H9 (cell line): ENCODE data around the gene DNAAF3. TPM values are rescaled to one million over a fixed set of nuclear protein-coding genes. Genes with fewer than 3 reads are reported as not detected.

ENCODE experiments used
- DNase-seq: peaks from one replicate; pipeline ENCODE4 v3.0.0-alpha.2; 2017
- H2AFZ ChIP-seq: one replicate; pipeline ENCODE4 v1.6.1; 2013; ENCODE audit warnings: mild to moderate bottlenecking, low read length, control low read depth, moderate library complexity
- H2AK5ac ChIP-seq: 2 replicates; pipeline ENCODE4 v1.6.1; 2013; ENCODE audit warnings: low read length, control low read depth, mixed read lengths; ENCODE audit not compliant: insufficient read length
- H2BK120ac ChIP-seq: one replicate; pipeline ENCODE4 v1.6.1; 2013; ENCODE audit warnings: low read depth, mild to moderate bottlenecking, low read length, control low read depth, inconsistent platforms; ENCODE audit not compliant: poor library complexity, severe bottlenecking
- H2BK12ac ChIP-seq: 2 replicates; pipeline ENCODE4 v1.6.1; 2013; ENCODE audit warnings: low read length, control low read depth, mixed read lengths, low read depth; ENCODE audit not compliant: insufficient read length
- H2BK15ac ChIP-seq: 2 replicates; pipeline ENCODE4 v1.6.1; 2013; ENCODE audit warnings: low read depth, low read length, control low read depth
- H2BK20ac ChIP-seq: one replicate; pipeline ENCODE4 v1.6.1; 2013; ENCODE audit warnings: low read depth, mild to moderate bottlenecking, low read length, control low read depth, inconsistent platforms; ENCODE audit not compliant: poor library complexity, severe bottlenecking
- H2BK5ac ChIP-seq: 2 replicates; pipeline ENCODE4 v1.6.1; 2013; ENCODE audit warnings: low read length, control low read depth, mixed read lengths; ENCODE audit not compliant: insufficient read length
- H3K14ac ChIP-seq: 2 replicates; pipeline ENCODE4 v1.6.1; 2013; ENCODE audit warnings: low read length, control low read depth; ENCODE audit not compliant: insufficient read depth
- H3K18ac ChIP-seq: 2 replicates; pipeline ENCODE4 v1.6.1; 2013; ENCODE audit warnings: low read depth, mild to moderate bottlenecking, mixed read lengths, low read length, control low read depth; ENCODE audit not compliant: insufficient read length
- H3K23ac ChIP-seq: 2 replicates; pipeline ENCODE4 v1.6.1; 2013; ENCODE audit warnings: low read length, control low read depth, mixed read lengths, low read depth; ENCODE audit not compliant: insufficient read length
- H3K23me2 ChIP-seq: 2 replicates; pipeline ENCODE4 v1.6.1; 2013; ENCODE audit warnings: low read depth, mild to moderate bottlenecking, mixed read lengths, low read length, control low read depth; ENCODE audit not compliant: insufficient read length, poor library complexity, severe bottlenecking
- H3K27ac ChIP-seq: 2 replicates; pipeline ENCODE4 v1.5.1; 2013; ENCODE audit warnings: low read length, control low read depth, mixed read lengths, low read depth; ENCODE audit not compliant: insufficient read length
- H3K27me3 ChIP-seq: 2 replicates; pipeline ENCODE4 v1.6.1; 2013; ENCODE audit warnings: low read length, control low read depth, inconsistent platforms; ENCODE audit not compliant: insufficient read depth
- H3K4ac ChIP-seq: 2 replicates; pipeline ENCODE4 v1.6.1; 2013; ENCODE audit warnings: low read depth, mild to moderate bottlenecking, control low read depth, inconsistent platforms, low read length, moderate library complexity
- H3K4me1 ChIP-seq: 2 replicates; pipeline ENCODE4 v1.6.1; 2013; ENCODE audit warnings: low read length, control low read depth, inconsistent platforms; ENCODE audit not compliant: insufficient read depth
- H3K4me2 ChIP-seq: 2 replicates; pipeline ENCODE4 v1.6.1; 2013; ENCODE audit warnings: low read length, control low read depth, mixed read lengths; ENCODE audit not compliant: insufficient read length, insufficient read depth
- H3K56ac ChIP-seq: 2 replicates; pipeline ENCODE4 v1.6.1; 2013; ENCODE audit warnings: low read depth, mild to moderate bottlenecking, mixed read lengths, low read length, control low read depth; ENCODE audit not compliant: insufficient read length
- H3K79me1 ChIP-seq: 2 replicates; pipeline ENCODE4 v1.6.1; 2013; ENCODE audit warnings: low read depth, mild to moderate bottlenecking, moderate library complexity, low read length, control low read depth, inconsistent platforms; ENCODE audit not compliant: insufficient read depth, poor library complexity, severe bottlenecking
- H3K79me2 ChIP-seq: 2 replicates; pipeline ENCODE4 v1.6.1; 2013; ENCODE audit warnings: low read length, control low read depth, inconsistent platforms; ENCODE audit not compliant: insufficient read depth
- H3K9ac ChIP-seq: 2 replicates; pipeline ENCODE4 v1.6.1; 2013; ENCODE audit warnings: low read length, control low read depth, mixed read lengths; ENCODE audit not compliant: insufficient read length; ENCODE audit errors: extremely low read depth
- H3K9me3 ChIP-seq: one replicate; pipeline ENCODE4 v1.6.1; 2013; ENCODE audit warnings: low read depth, low read length, inconsistent platforms; ENCODE audit not compliant: control insufficient read depth
- H3T11ph ChIP-seq: one replicate; pipeline ENCODE4 v1.6.1; 2013; ENCODE audit warnings: mild to moderate bottlenecking, low read length, control low read depth, inconsistent platforms
- H4K20me1 ChIP-seq: one replicate; pipeline ENCODE4 v1.6.1; 2013; ENCODE audit not compliant: control insufficient read depth, insufficient read length, insufficient read depth
- H4K5ac ChIP-seq: 2 replicates; pipeline ENCODE4 v1.6.1; 2013; ENCODE audit warnings: low read depth, mild to moderate bottlenecking, mixed read lengths, low read length, control low read depth; ENCODE audit not compliant: insufficient read length
- H4K8ac ChIP-seq: replicated peaks from 2 replicates; pipeline ENCODE4 v1.6.1; 2013; ENCODE audit warnings: low read length, control low read depth, mixed read lengths, low read depth; ENCODE audit not compliant: insufficient read length
- H4K91ac ChIP-seq: 2 replicates; pipeline ENCODE4 v1.6.1; 2013; ENCODE audit warnings: low read depth, mild to moderate bottlenecking, moderate library complexity, mixed read lengths, low read length, control low read depth; ENCODE audit not compliant: insufficient read length
- H3K27ac Mint-ChIP-seq, 3 experiments: 2 replicates in 2 of 3; 3 replicates in 1 of 3; pipeline ENCODE4 v1.8.0; 2020 to 2021; ENCODE audit warnings: mixed read lengths in 3 of 3, mild to moderate bottlenecking in 1 of 3, moderate library complexity in 1 of 3
- H3K27me3 Mint-ChIP-seq: 2 replicates; pipeline ENCODE4 v1.8.0; 2021; ENCODE audit warnings: low read depth, mild to moderate bottlenecking, moderate library complexity, mixed read lengths
- H3K36me3 Mint-ChIP-seq, 3 experiments: 2 replicates in 2 of 3; 3 replicates in 1 of 3; pipeline ENCODE4 v1.8.0; 2020 to 2021; ENCODE audit warnings: low read depth in 3 of 3, mixed read lengths in 3 of 3; ENCODE audit not compliant: insufficient read depth in 1 of 3
- H3K4me1 Mint-ChIP-seq, 2 experiments: 2 replicates each; pipeline ENCODE4 v1.8.0; 2020; ENCODE audit warnings: mixed read lengths in 2 of 2
- H3K4me3 Mint-ChIP-seq, 2 experiments: 2 replicates in 1 of 2; 3 replicates in 1 of 2; pipeline ENCODE4 v1.8.0; 2020 to 2021; ENCODE audit warnings: mild to moderate bottlenecking in 2 of 2, mixed read lengths in 2 of 2, moderate library complexity in 1 of 2
- H3K9me3 Mint-ChIP-seq, 2 experiments: 2 replicates in 1 of 2; 3 replicates in 1 of 2; pipeline ENCODE4 v1.8.0; 2020; ENCODE audit warnings: mild to moderate bottlenecking in 2 of 2, mixed read lengths in 2 of 2, moderate library complexity in 1 of 2
- CTCF ChIP-seq: fragments of 200-600 bp; sonication (generic); conservative IDR thresholded peaks from 3 replicates; pipeline ENCODE4 v1.8.0; 2021; ENCODE audit warnings: antibody characterized with exemption, mild to moderate bottlenecking
- WGBS: extraction: QIAGEN DNeasy Blood & Tissue Kit; methylation state at CpG from one replicate; pipeline ENCODE4 v1.1.7; 2013; ENCODE audit warnings: missing lambda C conversion rate, low lambda C conversion rate, mixed read lengths; ENCODE audit not compliant: insufficient read length; ENCODE audit errors: extremely low coverage; 5-methylcytosine and 5-hydroxymethylcytosine counted together
- total RNA-seq: library from RNA; stranded (reverse); gene quantifications from 2 replicates; pipeline ENCODE4 v1.2.1, GENCODE V29; 2021

The DNAAF3 gene
- total RNA-seq, 1 experiment from 2014 or later, result 4.6 TPM

GRCh38 chr19:55181740-55182139, 15.3 kb upstream of the DNAAF3 start:
- TF ChIP-seq CTCF, result no peak
- DNase-seq, result no peak
- no peak overlapping the region for H3K23ac ChIP-seq
- no peaks in the 10 kb centered on the region for H4K20me1 ChIP-seq
- H2BK15ac ChIP-seq, result no peak overlapping the region
- H3K27me3 ChIP-seq, result peaks cover 11% of the 10 kb centered on the region; the same call in 1 of the 2 replicates
- H3K4me2 ChIP-seq, result no peak overlapping the region
- H3K9me3 ChIP-seq, result no peaks in the 10 kb centered on the region
- no peak overlapping the region for H2BK120ac ChIP-seq
- peaks cover 76% of the 10 kb centered on the region for H3K27me3 Mint-ChIP-seq
- no peak overlapping the region for H3K27ac ChIP-seq
- no peak overlapping the region for H4K5ac ChIP-seq
- H3K4me1 ChIP-seq, result no peaks in the 10 kb centered on the region
- H3K4me1 Mint-ChIP-seq, result peaks cover 9 to 20% of the 10 kb centered on the region in 2 experiments
- no peak overlapping the region for H2AFZ ChIP-seq
- WGBS, result no CpG with 5 or more reads among the region's 20 CpGs
- no peak overlapping the region for H2BK12ac ChIP-seq
- H3K18ac ChIP-seq, result no peak overlapping the region
- H3K56ac ChIP-seq, result no peak overlapping the region
- H3K79me2 ChIP-seq, result no peaks in the 10 kb centered on the region
- no peak overlapping the region; the same call in 1 of the 2 replicates for H3K14ac ChIP-seq
- H4K91ac ChIP-seq, result no peak overlapping the region
- no peak overlapping the region for H3K4ac ChIP-seq
- H4K8ac ChIP-seq, result no peak overlapping the region
- H2AK5ac ChIP-seq, result no peak overlapping the region
- H3K36me3 Mint-ChIP-seq, result no peaks in the 10 kb centered on the region; a peak in 1 of 7 replicates
- H3K79me1 ChIP-seq, result no peaks in the 10 kb centered on the region
- no peak overlapping the region for H2BK20ac ChIP-seq
- H3K27ac Mint-ChIP-seq, result no peak overlapping the region
- no peak overlapping the region for H2BK5ac ChIP-seq
- peaks cover 5% of the 10 kb centered on the region for H3K23me2 ChIP-seq
- H3K9me3 Mint-ChIP-seq, result peaks cover 0 to 2% of the 10 kb centered on the region in 2 experiments; a peak in 1 of 5 replicates
- H3K4me3 Mint-ChIP-seq, result no peak overlapping the region
- H3K9ac ChIP-seq, result no peak overlapping the region
- no peak overlapping the region for H3T11ph ChIP-seq
